ENCODE results near the gene TLR1.

DNA sequence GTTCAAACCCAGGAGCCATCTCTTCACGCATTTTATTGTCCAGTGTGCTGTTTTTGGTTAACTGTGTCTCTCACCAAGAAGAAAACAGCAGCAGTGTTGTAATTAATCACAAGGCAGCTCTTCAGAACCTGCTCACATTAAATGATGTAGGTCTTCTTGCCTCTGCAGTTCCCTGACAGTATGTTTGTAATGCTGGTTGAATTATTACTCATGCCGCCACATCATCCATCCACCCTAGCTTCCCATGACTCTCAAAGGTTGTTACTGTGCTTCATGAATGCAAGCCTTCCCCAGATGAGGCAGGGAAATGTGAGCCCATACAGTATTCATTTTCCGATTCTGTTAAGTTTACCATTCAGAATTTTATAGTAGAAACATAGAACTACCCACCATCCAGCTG lies 39.2 kb downstream of the TLR1 start:
- TF ChIP-seq CTCF (IDR thresholded peaks at IDR 0.05) (no peak), EZH2 (IDR thresholded peaks at IDR 0.05; ENCODE audit: borderline replicate concordance, insufficient read depth, low read depth, low read length, poor library complexity, severe bottlenecking) (no peak)

Data from B cell (primary cell).